CD4-positive, alpha-beta memory T cell (primary cell): ENCODE measurements around the gene TRPV2. TPM values are rescaled to one million over a fixed set of nuclear protein-coding genes. Genes with fewer than 3 reads are reported as not detected.
"Not testable (repeated sequence)": the region's sequence is repeated elsewhere in the genome, so short reads cannot be mapped to it uniquely, and the experiment has no call there.

ENCODE experiments used
- CTCF ChIA-PET: fragments of 350-600 bp; sonication (Branson Sonifier 250); formaldehyde crosslinking; loops from one replicate; lab custom pipeline; 2021; ENCODE audit warnings: inconsistent platforms; ENCODE audit not compliant: partially characterized antibody; lab: Charles Lee
- POLR2A ChIA-PET: fragments of 350-600 bp; sonication (Branson Sonifier 250); formaldehyde crosslinking; loops from one replicate; lab custom pipeline; 2021; ENCODE audit not compliant: partially characterized antibody; lab: Charles Lee
- DNase-seq, 5 donors: peaks; one replicate each; pipeline versions ENCODE4 v3.0.0 to v3.0.0-alpha.2; 2020 to 2022; ENCODE audit warnings: mixed read lengths in 1 of 5
- H3K27ac ChIP-seq: one replicate; pipeline ENCODE4 v1.7.0; 2013; ENCODE audit warnings: low read depth, low read length
- H3K27me3 ChIP-seq: 2 replicates; pipeline ENCODE4 v1.7.0; 2013; ENCODE audit warnings: mild to moderate bottlenecking, low read length, moderate library complexity; ENCODE audit not compliant: insufficient read depth
- H3K36me3 ChIP-seq: 2 replicates; pipeline ENCODE4 v1.7.0; 2013; ENCODE audit warnings: mild to moderate bottlenecking, low read length, moderate library complexity; ENCODE audit not compliant: insufficient read depth
- H3K4me1 ChIP-seq: 2 replicates; pipeline ENCODE4 v1.7.0; 2013; ENCODE audit warnings: mild to moderate bottlenecking, low read length, moderate library complexity; ENCODE audit not compliant: insufficient read depth
- H3K4me3 ChIP-seq, 2 donors: one replicate each; pipeline ENCODE4 v1.7.0; 2013; ENCODE audit warnings: low read length in 2 of 2, mild to moderate bottlenecking in 1 of 2
- H3K9me3 ChIP-seq, 2 donors: one replicate each; pipeline ENCODE4 v1.7.0; 2013; ENCODE audit warnings: low read length in 2 of 2, control low read depth in 1 of 2; ENCODE audit not compliant: control insufficient read depth in 1 of 2
- H3K27ac Mint-ChIP-seq, 7 donors: one replicate each; pipeline ENCODE4 v1.8.0; 2020 to 2021; ENCODE audit warnings: mixed read lengths in 7 of 7, mild to moderate bottlenecking in 6 of 7, inconsistent platforms in 3 of 7, moderate library complexity in 3 of 7
- H3K27me3 Mint-ChIP-seq, 2 donors: one replicate each; pipeline ENCODE4 v1.8.0; 2020 to 2021; ENCODE audit warnings: mixed read lengths in 2 of 2
- H3K36me3 Mint-ChIP-seq, 2 donors: one replicate each; pipeline ENCODE4 v1.8.0; 2020 to 2021; ENCODE audit warnings: mixed read lengths in 2 of 2, inconsistent platforms in 1 of 2, mild to moderate bottlenecking in 1 of 2
- H3K4me1 Mint-ChIP-seq, 4 donors: one replicate each; pipeline ENCODE4 v1.8.0; 2020 to 2021; ENCODE audit warnings: mixed read lengths in 4 of 4, mild to moderate bottlenecking in 1 of 4
- H3K4me3 Mint-ChIP-seq, 8 donors: one replicate each; pipeline ENCODE4 v1.8.0; 2020 to 2021; ENCODE audit warnings: mixed read lengths in 8 of 8, mild to moderate bottlenecking in 7 of 8, moderate library complexity in 6 of 8, inconsistent platforms in 3 of 8
- H3K9me3 Mint-ChIP-seq, 8 donors: one replicate each; pipeline ENCODE4 v1.8.0; 2020 to 2021; ENCODE audit warnings: mixed read lengths in 8 of 8, mild to moderate bottlenecking in 5 of 8, inconsistent platforms in 3 of 8, moderate library complexity in 1 of 8
- intact Hi-C: fragments of 100-400 bp; cut with micrococcal nuclease; formaldehyde crosslinking; loops from one replicate; pipeline ENCODE4 v1.15.1; 2023
- polyA plus RNA-seq, 2 donors: library from polyadenylated mRNA; unstranded; fragments of 300-500 nt; fragmentation: Illumina TruSeq; gene quantifications; one replicate each; pipeline ENCODE4 v1.2.3, GENCODE V29; 2021
- total RNA-seq, 2 experiments: library from RNA; stranded (reverse); gene quantifications; one replicate each; pipeline ENCODE4 v1.2.3, GENCODE V29; 2021

TRPV2 gene
- total and polyA plus RNA-seq, 4 experiments from 2014 or later: 95.0 to 127 (median 109) TPM

- Mint-ChIP-seq H3K27ac (peak overlapping the region in 3 of 7 donors; percentile 12 to 78 (median 72)), H3K4me3 (no peak overlapping the region), H3K36me3 (peaks cover 7 to 39% of the 10 kb centered on the region in 2 donors), H3K4me1 (peaks cover 2 to 31% (median 15%) of the 10 kb centered on the region in 4 donors), H3K9me3 (peaks cover 0 to 3% (median 0%) of the 10 kb centered on the region in 8 donors), H3K27me3 (no peaks in the 10 kb centered on the region)
- intact Hi-C loops: loop anchor here (5.0 kb wide), 1 partner anchor 68 kb away; the partner anchor contains the start of gene UBB
- Histone ChIP-seq H3K4me3 (no peak overlapping the region), H3K36me3 (peaks cover 5% of the 10 kb centered on the region), H3K27ac (no peak overlapping the region), H3K4me1 (no peaks in the 10 kb centered on the region), H3K27me3 (no peaks in the 10 kb centered on the region), H3K9me3 (no peaks in the 10 kb centered on the region)
- peak in 1 of 5 donors; percentile 9 for DNase-seq
- POLR2A ChIA-PET: interaction anchor here (6.7 kb wide), 1 partner anchor 10 kb away, joined by 34 read pairs; no protein-coding TSS in a partner anchor
- CTCF ChIA-PET: interaction anchor here (2.8 to 7.6 kb wide), 3 partner anchors 10 to 71 kb away, joined by 11 to 144 read pairs (median 71); no protein-coding TSS in a partner anchor
Measured at GRCh38 chr17:16450028-16450427, 34.7 kb downstream of the TRPV2 start.

DNA sequence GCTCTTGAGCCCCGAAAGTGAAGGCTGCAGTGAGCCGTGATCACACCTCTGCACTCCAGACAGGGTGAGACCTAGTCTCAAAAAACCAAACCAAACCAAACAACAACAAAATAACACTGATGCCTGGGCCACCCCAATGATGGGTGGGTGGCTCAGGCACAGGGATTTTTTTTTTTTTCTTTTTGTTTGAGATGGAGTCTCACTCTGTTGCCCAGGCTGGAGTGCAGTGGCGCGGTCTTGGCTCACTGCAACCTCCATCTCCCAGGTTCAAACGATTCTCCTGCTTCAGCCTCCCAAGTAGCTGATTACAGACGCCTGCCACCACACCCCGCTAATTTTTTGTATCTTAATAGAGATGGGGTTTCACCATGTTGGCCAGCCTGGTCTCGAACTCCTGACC, 36.9 kb downstream of the TRPV2 start:
- not testable (repeated sequence) for H3K36me3 ChIP-seq, H3K27me3 Mint-ChIP-seq, H3K9me3 Mint-ChIP-seq, H3K9me3 ChIP-seq, H3K4me3 ChIP-seq, H3K27me3 ChIP-seq, H3K27ac Mint-ChIP-seq, H3K4me1 ChIP-seq, H3K27ac ChIP-seq, H3K4me3 Mint-ChIP-seq
- Mint-ChIP-seq H3K36me3 (peaks cover 0 to 24% of the 10 kb centered on the region in 2 donors), H3K4me1 (peaks cover 2 to 22% (median 13%) of the 10 kb centered on the region in 4 donors)
- ChIA-PET CTCF (interaction anchor here (0.9 to 7.6 kb wide), 14 partner anchors 8 to 178 kb away, joined by 3 to 144 read pairs (median 10); no protein-coding TSS in a partner anchor), POLR2A (interaction anchor here (6.7 kb wide), 1 partner anchor 12 kb away, joined by 34 read pairs; no protein-coding TSS in a partner anchor)
- intact Hi-C loops: loop anchor here (2.0 to 5.0 kb wide), 2 partner anchors 13 to 70 kb away; partner anchors contain the start of gene UBB
- DNase-seq: peak in 1 of 5 donors; percentile 21

DNA sequence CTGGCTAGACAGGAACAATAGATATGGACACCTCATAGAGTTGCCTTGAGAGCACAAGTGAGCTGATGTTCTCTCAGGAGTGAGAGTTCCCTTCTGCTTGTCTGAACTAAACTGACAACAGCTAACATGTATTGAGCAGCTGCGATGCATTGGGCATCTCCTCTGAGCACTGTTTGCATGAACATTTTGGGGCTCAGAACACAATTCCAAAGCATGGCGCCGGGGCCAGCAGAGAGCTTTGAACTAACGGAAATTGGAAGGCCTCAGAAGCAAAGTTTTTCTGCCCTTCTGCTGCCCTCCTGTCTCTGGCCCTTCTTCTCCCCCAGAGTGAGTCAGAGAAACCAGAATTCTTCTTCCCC, 38.1 kb downstream of the TRPV2 start:
- DNase-seq: no peak
- peaks cover under 1% of the 10 kb centered on the region for H3K36me3 ChIP-seq
- H3K36me3 Mint-ChIP-seq: peaks cover 0 to 12% of the 10 kb centered on the region in 2 donors
- H3K9me3 Mint-ChIP-seq: peaks cover 0 to 3% (median 0%) of the 10 kb centered on the region in 8 donors
- no peak overlapping the region for H3K27ac ChIP-seq
- H3K4me3 Mint-ChIP-seq: peak overlapping the region in 1 of 8 donors; percentile 9
- intact Hi-C loops: loop anchor here (1.0 to 5.0 kb wide), 4 partner anchors 15 to 136 kb away; partner anchors contain the start of gene UBB
- no peaks in the 10 kb centered on the region for H3K27me3 ChIP-seq
- H3K4me1 ChIP-seq: no peaks in the 10 kb centered on the region
- no peaks in the 10 kb centered on the region for H3K27me3 Mint-ChIP-seq
- no peaks in the 10 kb centered on the region for H3K9me3 ChIP-seq
- ChIA-PET CTCF (interaction anchor here (0.7 to 7.6 kb wide), 28 partner anchors 8 to 240 kb away, joined by 3 to 144 read pairs (median 5); partner anchors contain the start of gene TRPV2), POLR2A (interaction anchor here (6.7 kb wide), 1 partner anchor 13 kb away, joined by 34 read pairs; no protein-coding TSS in a partner anchor)
- H3K27ac Mint-ChIP-seq: peak overlapping the region in 6 of 7 donors; percentile 25 to 75 (median 59)
- no peak overlapping the region for H3K4me3 ChIP-seq
- H3K4me1 Mint-ChIP-seq: peaks cover 2 to 18% (median 10%) of the 10 kb centered on the region in 4 donors

- Mint-ChIP-seq H3K27me3 (no peaks in the 10 kb centered on the region), H3K36me3 (peaks cover 0 to 6% of the 10 kb centered on the region in 2 donors), H3K27ac (peak overlapping the region in 3 of 7 donors; percentile 17 to 85 (median 18)), H3K4me1 (peaks cover 4 to 10% (median 6%) of the 10 kb centered on the region in 4 donors), H3K9me3 (peaks cover 0 to 3% (median 0%) of the 10 kb centered on the region in 8 donors), H3K4me3 (no peak overlapping the region)
- intact Hi-C loops: no loop called here
- POLR2A ChIA-PET: interaction anchor here (1.2 kb wide), 1 partner anchor 10 kb away, joined by 3 read pairs; no protein-coding TSS in a partner anchor
- Histone ChIP-seq H3K27me3 (no peaks in the 10 kb centered on the region), H3K4me1 (no peaks in the 10 kb centered on the region), H3K4me3 (no peak overlapping the region), H3K27ac (no peak overlapping the region), H3K9me3 (no peaks in the 10 kb centered on the region), H3K36me3 (no peaks in the 10 kb centered on the region)
- DNase-seq: no peak
- CTCF ChIA-PET: interaction anchor here (6.3 to 7.6 kb wide), 2 partner anchors 16 to 64 kb away, joined by 71 to 144 read pairs; no protein-coding TSS in a partner anchor
Measured at GRCh38 chr17:16455997-16456741, 40.8 kb downstream of the TRPV2 start.

- DNase-seq: no peak
- H3K4me1 Mint-ChIP-seq: peaks cover 4 to 10% (median 6%) of the 10 kb centered on the region in 4 donors
- peaks cover 0 to 6% of the 10 kb centered on the region in 2 donors for H3K36me3 Mint-ChIP-seq
- no peaks in the 10 kb centered on the region for H3K4me1 ChIP-seq
- peaks cover 0 to 3% (median 0%) of the 10 kb centered on the region in 8 donors for H3K9me3 Mint-ChIP-seq
- no peaks in the 10 kb centered on the region for H3K27me3 Mint-ChIP-seq
- no peak overlapping the region for H3K4me3 ChIP-seq
- no peak overlapping the region for H3K27ac ChIP-seq
- H3K9me3 ChIP-seq: no peaks in the 10 kb centered on the region
- ChIA-PET POLR2A (interaction anchor here (1.2 kb wide), 1 partner anchor 10 kb away, joined by 3 read pairs; no protein-coding TSS in a partner anchor), CTCF (interaction anchor here (7.6 kb wide), 1 partner anchor 64 kb away, joined by 144 read pairs; no protein-coding TSS in a partner anchor)
- no peaks in the 10 kb centered on the region for H3K27me3 ChIP-seq
- no peak overlapping the region for H3K4me3 Mint-ChIP-seq
- no peaks in the 10 kb centered on the region for H3K36me3 ChIP-seq
- peak overlapping the region in 3 of 7 donors; percentile 17 to 47 (median 24) for H3K27ac Mint-ChIP-seq
- intact Hi-C loops: no loop called here
Measured at GRCh38 chr17:16456742-16457316, 41.5 kb downstream of the TRPV2 start.

GRCh38 chr17:16459271-16459670, 43.9 kb downstream of the TRPV2 start:
- ChIA-PET CTCF (interaction anchor here (1.5 kb wide), 1 partner anchor 62 kb away, joined by 4 read pairs; no protein-coding TSS in a partner anchor), POLR2A (no interaction called here)
- no peak for DNase-seq
- H3K27me3 Mint-ChIP-seq: no peaks in the 10 kb centered on the region
- no peak overlapping the region for H3K4me3 Mint-ChIP-seq
- intact Hi-C loops: no loop called here
- peak overlapping the region in 3 of 7 donors; percentile 2 to 81 (median 35) for H3K27ac Mint-ChIP-seq
- Histone ChIP-seq H3K36me3 (no peaks in the 10 kb centered on the region), H3K4me3 (no peak overlapping the region), H3K27ac (no peak overlapping the region), H3K4me1 (no peaks in the 10 kb centered on the region), H3K27me3 (no peaks in the 10 kb centered on the region), H3K9me3 (no peaks in the 10 kb centered on the region)
- no peaks in the 10 kb centered on the region for H3K9me3 Mint-ChIP-seq
- H3K4me1 Mint-ChIP-seq: peaks cover 0 to 2% (median under 1%) of the 10 kb centered on the region in 4 donors
- H3K36me3 Mint-ChIP-seq: peaks cover 0 to 6% of the 10 kb centered on the region in 2 donors
